Vagina (tissue), 2 donors: Measurements from ENCODE around the gene C19orf33. TPM values are rescaled to one million over a fixed set of nuclear protein-coding genes. Genes with fewer than 3 reads are reported as not detected.
"Not testable (repeated sequence)": the region's sequence is repeated elsewhere in the genome, so short reads cannot be mapped to it uniquely, and the experiment has no call there.

Experiments used
- DNase-seq, 2 donors: peaks; one replicate each; pipeline ENCODE4 v3.0.0-alpha.2; 2017; ENCODE audit errors: extremely low spot score in 2 of 2
- H3K27ac ChIP-seq: fragments of 200-600 bp; sonication (generic); one replicate; pipeline ENCODE4 v1.5.1; 2019
- H3K27me3 ChIP-seq: fragments of 200-600 bp; sonication (generic); one replicate; pipeline ENCODE4 v1.5.1; 2019
- H3K36me3 ChIP-seq, 2 donors: fragments of 200-600 bp; sonication (generic); one replicate each; pipeline ENCODE4 v1.5.1; 2017 to 2019
- H3K4me1 ChIP-seq: fragments of 200-600 bp; sonication (generic); one replicate; pipeline ENCODE4 v1.5.1; 2019
- H3K4me3 ChIP-seq, 2 donors: fragments of 200-600 bp; sonication (generic); 1 replicate in 1 of 2; 2 replicates in 1 of 2; pipeline ENCODE4 v1.5.1; 2016 to 2019
- H3K9me3 ChIP-seq: fragments of 200-600 bp; sonication (generic); one replicate; pipeline ENCODE4 v1.5.1; 2019
- CTCF ChIP-seq, 3 experiments: fragments of 450-650 bp in 2 of 3; fragments of 200-600 bp in 1 of 3; sonication (generic) in 1 of 3; IDR thresholded peaks; one replicate each; pipeline ENCODE4 v1.5.1; 2017 to 2019; ENCODE audit warnings: antibody characterized with exemption in 3 of 3, mild to moderate bottlenecking in 2 of 3, moderate library complexity in 2 of 3
- POLR2A ChIP-seq, 2 donors: fragments of 450-650 bp; IDR thresholded peaks; one replicate each; pipeline ENCODE4 v1.6.1; 2017; ENCODE audit warnings: antibody characterized with exemption in 2 of 2, mild to moderate bottlenecking in 2 of 2, moderate library complexity in 2 of 2
- POLR2AphosphoS5 ChIP-seq, 2 donors: sonication (generic); formaldehyde crosslinking; IDR thresholded peaks; one replicate each; pipeline ENCODE4 v1.9.0; 2017; ENCODE audit warnings: antibody characterized with exemption in 2 of 2, mild to moderate bottlenecking in 2 of 2, low read depth in 1 of 2; ENCODE audit not compliant: insufficient read depth in 1 of 2
- intact Hi-C: fragments of 100-400 bp; cut with DNase I; formaldehyde crosslinking; loops from one replicate; pipeline ENCODE4 v1.15.1; 2023
- total RNA-seq: library from RNA; depleted of rRNA; stranded (reverse); fragments of >200 nt; gene quantifications from one replicate; pipeline ENCODE4 v1.2.3, GENCODE V29; 2016

C19orf33 gene
- total RNA-seq: 96.5 TPM

GRCh38 chr19:38303517-38304351 lies at the start of gene C19orf33:
C19orf33 (plus strand) TSS chr19:38304251; CDS start chr19:38304262, 11 bp downstream.
- Histone ChIP-seq H3K9me3 (no peaks in the 10 kb centered on the region), H3K27me3 (no peaks in the 10 kb centered on the region), H3K4me3 (peak within 1 kb of the TSS in 1 of 2 donors; percentile 37), H3K36me3 (peaks cover 0 to 18% of the 10 kb centered on the region in 2 donors), H3K4me1 (peaks cover 16% of the 10 kb centered on the region), H3K27ac (peak within 1 kb of the TSS; percentile 31)
- intact Hi-C loops: no loop called here
- TF ChIP-seq POLR2A (IDR thresholded peaks at IDR 0.05): no peak
- peak in 1 of 2 donors; percentile 48 for TF ChIP-seq POLR2AphosphoS5 (IDR thresholded peaks at IDR 0.05; ENCODE audit: insufficient read depth in 1 of 2, low read depth in 1 of 2)
- no peak for DNase-seq

- DNase-seq: no peak
- Histone ChIP-seq H3K4me3 (peak overlapping the region; percentile 45 to 65), H3K36me3 (no peaks in the 10 kb centered on the region), H3K4me1 (peaks cover 28% of the 10 kb centered on the region), H3K27ac (peak overlapping the region; percentile 51), H3K27me3 (no peaks in the 10 kb centered on the region), H3K9me3 (no peaks in the 10 kb centered on the region)
- intact Hi-C loops: no loop called here
- TF ChIP-seq CTCF (IDR thresholded peaks at IDR 0.05) (no peak), POLR2A (IDR thresholded peaks at IDR 0.05) (no peak), POLR2AphosphoS5 (IDR thresholded peaks at IDR 0.05; ENCODE audit: insufficient read depth in 1 of 2, low read depth in 1 of 2) (no peak)
Observed at GRCh38 chr19:38255383-38256014, 48.6 kb upstream of the C19orf33 start.

GRCh38 chr19:38261942-38262341 lies 42.1 kb upstream of the C19orf33 start:
- H3K36me3 ChIP-seq, DNase-seq, intact Hi-C loops, H3K27ac ChIP-seq, H3K27me3 ChIP-seq, H3K4me3 ChIP-seq, H3K9me3 ChIP-seq: not testable (repeated sequence)
- H3K4me1 ChIP-seq: peaks cover 30% of the 10 kb centered on the region

GRCh38 chr19:38262585-38263268 lies 41.3 kb upstream of the C19orf33 start:
- H3K27ac ChIP-seq: no peak overlapping the region
- no peak for DNase-seq
- no peaks in the 10 kb centered on the region for H3K9me3 ChIP-seq
- no peaks in the 10 kb centered on the region for H3K36me3 ChIP-seq
- peaks cover 34% of the 10 kb centered on the region for H3K4me1 ChIP-seq
- intact Hi-C loops: no loop called here
- TF ChIP-seq POLR2AphosphoS5 (IDR thresholded peaks at IDR 0.05; ENCODE audit: insufficient read depth in 1 of 2, low read depth in 1 of 2) (no peak), CTCF (IDR thresholded peaks at IDR 0.05) (no peak), POLR2A (IDR thresholded peaks at IDR 0.05) (no peak)
- H3K27me3 ChIP-seq: no peaks in the 10 kb centered on the region
- no peak overlapping the region for H3K4me3 ChIP-seq

GRCh38 chr19:38263689-38264485 lies 40.2 kb upstream of the C19orf33 start:
- no peak for DNase-seq
- Histone ChIP-seq H3K27me3 (no peaks in the 10 kb centered on the region), H3K4me1 (peaks cover 38% of the 10 kb centered on the region), H3K4me3 (peak overlapping the region; percentile 61 to 76), H3K36me3 (no peaks in the 10 kb centered on the region), H3K27ac (peak overlapping the region; percentile 87), H3K9me3 (no peaks in the 10 kb centered on the region)
- peak in 1 of 2 donors; percentile 21 for TF ChIP-seq POLR2AphosphoS5 (IDR thresholded peaks at IDR 0.05; ENCODE audit: insufficient read depth in 1 of 2, low read depth in 1 of 2)
- no peak for TF ChIP-seq CTCF (IDR thresholded peaks at IDR 0.05)
- intact Hi-C loops: no loop called here
